GM12878 (cell line): ENCODE data around the gene DPP4. TPM values are rescaled to one million over a fixed set of nuclear protein-coding genes. Genes with fewer than 3 reads are reported as not detected.

Experiments used
- ATAC-seq: fragments of 200-7000 bp; cut with Tn5 transposase; 3 replicates; pipeline ENCODE4 v1.9.1; 2020; ENCODE audit warnings: mild to moderate bottlenecking, moderate library complexity
- BruUV-seq: library from RNA; stranded (reverse); fragments of 400-500 nt; replicated peaks from 2 replicates; lab custom pipeline; 2021; lab: Mats Ljungman, UMichigan
- CTCF ChIA-PET: fragments of 300-600 bp; sonication (Branson Sonifier 250); formaldehyde crosslinking; extraction: SDS; loops from one replicate; lab custom pipeline; 2021; ENCODE audit warnings: inconsistent platforms; lab: Yijun Ruan, JAX
- POLR2A ChIA-PET: fragments of 350-600 bp; formaldehyde crosslinking; extraction: SDS; loops from one replicate; lab custom pipeline; 2021; ENCODE audit warnings: inconsistent platforms; lab: Charles Lee
- RAD21 ChIA-PET: fragments of 300-600 bp; sonication (Branson Sonifier 250); formaldehyde crosslinking; loops from one replicate; lab custom pipeline; 2023; ENCODE audit warnings: antibody characterized with exemption; ENCODE audit not compliant: unreplicated experiment; lab: Charles Lee
- SMC1A ChIA-PET: fragments of 300-600 bp; sonication (Branson Sonifier 250); formaldehyde crosslinking; loops from one replicate; lab custom pipeline; 2023; ENCODE audit not compliant: unreplicated experiment, uncharacterized antibody; lab: Charles Lee
- DNase-seq: peaks from one replicate; pipeline ENCODE4 v3.0.0-alpha.2; 2011; ENCODE audit warnings: low read depth, low spot score
- FAIRE-seq: peaks from 3 replicates; lab custom pipeline; 2011; peaks lifted over from hg19 to GRCh38; lab: Jason Lieb, UNC
- H2AFZ ChIP-seq: 2 replicates; pipeline ENCODE4 v1.6.0; 2011; ENCODE audit warnings: low read depth, low read length, control low read depth; ENCODE audit not compliant: control insufficient read depth
- H3K27ac ChIP-seq: 2 replicates; pipeline ENCODE4 v1.5.1; 2011; ENCODE audit warnings: control low read depth; ENCODE audit not compliant: control insufficient read depth, insufficient read depth
- H3K27me3 ChIP-seq, 2 experiments: replicated peaks in 1 of 2; 2 replicates each; pipeline versions ENCODE4 v1.6.0 to v1.6.1; 2011; ENCODE audit warnings: low read length in 1 of 2; ENCODE audit not compliant: control insufficient read depth in 2 of 2, insufficient read depth in 2 of 2
- H3K36me3 ChIP-seq, 2 experiments: 2 replicates each; pipeline ENCODE4 v1.5.1; 2011; ENCODE audit warnings: low read length in 1 of 2; ENCODE audit not compliant: control insufficient read depth in 2 of 2, insufficient read depth in 2 of 2
- H3K4me1 ChIP-seq: 2 replicates; pipeline ENCODE4 v1.6.1; 2011; ENCODE audit warnings: mild to moderate bottlenecking, low read length, moderate library complexity, mixed read lengths; ENCODE audit not compliant: control insufficient read depth, insufficient read depth
- H3K4me2 ChIP-seq: 2 replicates; pipeline ENCODE4 v1.6.0; 2011; ENCODE audit warnings: control low read depth; ENCODE audit not compliant: control insufficient read depth, insufficient read depth
- H3K4me3 ChIP-seq: fragments of 200-600 bp; sonication (generic); 2 replicates; pipeline ENCODE4 v1.5.1; 2016
- H3K79me2 ChIP-seq: 2 replicates; pipeline ENCODE4 v1.6.0; 2011; ENCODE audit warnings: low read length; ENCODE audit not compliant: control insufficient read depth, insufficient read depth
- H3K9ac ChIP-seq: 2 replicates; pipeline ENCODE4 v1.8.0; 2011; ENCODE audit warnings: low read length, control low read depth, mixed read lengths; ENCODE audit not compliant: control insufficient read depth, insufficient read depth
- H3K9me3 ChIP-seq: replicated peaks from 3 replicates; pipeline ENCODE4 v1.5.1; 2011; ENCODE audit warnings: mild to moderate bottlenecking, low read length; ENCODE audit not compliant: control insufficient read depth, insufficient read depth
- H4K20me1 ChIP-seq: 2 replicates; pipeline ENCODE4 v1.6.0; 2011; ENCODE audit not compliant: control insufficient read depth, insufficient read depth
- ASH2L ChIP-seq: fragments of 300-600, 200-600 bp; sonication (generic); IDR thresholded peaks from 2 replicates; pipeline ENCODE4 v1.6.1; 2017; ENCODE audit warnings: low read depth, mild to moderate bottlenecking, borderline replicate concordance
- ATF3 ChIP-seq: IDR thresholded peaks from 2 replicates; pipeline ENCODE4 v1.6.1; 2011; ENCODE audit warnings: low read depth, mild to moderate bottlenecking, low read length, moderate library complexity, borderline replicate concordance; ENCODE audit errors: extremely low read depth
- CBX3 ChIP-seq: fragments of 200-600 bp; sonication (generic); IDR thresholded peaks from 2 replicates; pipeline ENCODE4 v1.6.1; 2016; ENCODE audit warnings: low read depth, borderline replicate concordance
- E2F4 ChIP-seq: IDR thresholded peaks from 2 replicates; pipeline ENCODE4 v1.6.1; 2012; ENCODE audit warnings: low read depth, low read length, improper control_type of control experiment
- PAX5 ChIP-seq: IDR thresholded peaks from 2 replicates; pipeline ENCODE4 v1.6.1; 2011; ENCODE audit warnings: low read depth, low read length, borderline replicate concordance
- SREBF1 ChIP-seq: IDR thresholded peaks from 2 replicates; pipeline ENCODE4 v1.6.1; 2012; ENCODE audit warnings: mild to moderate bottlenecking, low read length
- SREBF2 ChIP-seq: IDR thresholded peaks from 2 replicates; pipeline ENCODE4 v1.6.1; 2012; ENCODE audit warnings: mild to moderate bottlenecking, low read length
- ZNF592 ChIP-seq: fragments of 450-650 bp; IDR thresholded peaks from 2 replicates; pipeline ENCODE4 v1.6.1; 2017; ENCODE audit warnings: mild to moderate bottlenecking, moderate library complexity
- WGBS: methylation state at CpG from one replicate; pipeline ENCODE4 v1.1.6; 2016; ENCODE audit warnings: low lambda C conversion rate; ENCODE audit not compliant: insufficient replicate concordance, insufficient coverage; ENCODE audit errors: missing lambda C conversion rate; 5-methylcytosine and 5-hydroxymethylcytosine counted together
- in situ Hi-C: fragments of 300-500 bp; cut with MboI; formaldehyde crosslinking; loops from 9 replicates; pipeline ENCODE4 v1.14.3; 2018; ENCODE audit warnings: mixed read lengths
- intact Hi-C: fragments of 100-400 bp; cut with micrococcal nuclease; formaldehyde crosslinking; loops from one replicate; pipeline ENCODE4 v1.14.2; 2022; ENCODE audit not compliant: unreplicated experiment
- polyA plus RNA-seq, 11 experiments: library from polyadenylated mRNA; depleted of rRNA in 4 of 11; unstranded in 6 of 11; stranded (reverse) in 5 of 11; fragments of >200 nt; fragmentation: Nextera tagmentation in 4 of 11; fragmentation: Illumina TruSeq in 1 of 11; extraction: Ambion mirVana in 4 of 11; extraction: Trizol in 1 of 11; gene quantifications; 1 replicate in 1 of 11; 2 replicates in 10 of 11; pipeline versions ENCODE4 v1.2.1 to v1.2.3, GENCODE V29; 2011 to 2016; ENCODE audit warnings: inconsistent platforms in 2 of 11, missing spikeins in 2 of 11, low read depth in 1 of 11
- total RNA-seq, 4 experiments: library from RNA; depleted of rRNA in 3 of 4; stranded (reverse); fragments of >200 nt in 3 of 4; fragmentation: Illumina TruSeq in 1 of 4; extraction: Trizol in 1 of 4; gene quantifications; 2 replicates each; pipeline versions ENCODE4 v1.2.1 to v1.2.3, GENCODE V29; 2013 to 2021

Gene DPP4
- total and polyA plus RNA-seq, 10 of the 15 experiments (the other 5 are each of a cell fraction or from before 2014, with no cell fraction given), result 4.1 to 11.4 (median 9.3) TPM

GRCh38 chr2:162106146-162106551 lies 32.1 kb upstream of the DPP4 start:
- Histone ChIP-seq H4K20me1 (no peaks in the 10 kb centered on the region), H2AFZ (no peak overlapping the region), H3K27ac (no peak overlapping the region), H3K79me2 (no peaks in the 10 kb centered on the region), H3K27me3 (no peaks in the 10 kb centered on the region; a peak in 1 of 4 replicates), H3K36me3 (no peaks in the 10 kb centered on the region), H3K4me3 (no peak overlapping the region), H3K4me2 (no peak overlapping the region), H3K9ac (no peak overlapping the region), H3K4me1 (no peaks in the 10 kb centered on the region), H3K9me3 (no peaks in the 10 kb centered on the region)
- SMC1A ChIA-PET, result no interaction called here
- CTCF ChIA-PET, result interaction anchor here (0.9 to 2.0 kb wide), 5 partner anchors 12 to 98 kb away, joined by 3 to 5 read pairs (median 4); partner anchors contain the start of gene DPP4
- 19% methylated on average over 3 of the region's 3 CpGs for WGBS
- intact Hi-C loops (no loop called here), in situ Hi-C loops (no loop called here)
- RAD21 ChIA-PET, result no interaction called here
- POLR2A ChIA-PET, result interaction anchor here (0.5 kb wide), 1 partner anchor 103 kb away, joined by 3 read pairs; no protein-coding TSS in a partner anchor
- DNase-seq (no peak), ATAC-seq (no peak), FAIRE-seq (no peak)
- TF ChIP-seq PAX5, result no peak
- TF ChIP-seq CBX3, result no peak
- no peak for TF ChIP-seq ATF3
- no peak for TF ChIP-seq E2F4
- no peak for TF ChIP-seq ASH2L
- TF ChIP-seq SREBF2, result no peak
- TF ChIP-seq SREBF1, result no peak
- TF ChIP-seq ZNF592, result no peak
- BruUV-seq, result no TSS peak
